Measurements from ENCODE around the gene EML5. TPM values are rescaled to one million over a fixed set of nuclear protein-coding genes. Genes with fewer than 3 reads are reported as not detected.

The EML5 gene
- total and polyA plus RNA-seq, 9 donors: 5.7 to 86.5 (median 29.5) TPM

- Histone ChIP-seq H3K9me3 (no peaks in the 10 kb centered on the region), H3K27me3 (no peaks in the 10 kb centered on the region), H3K27ac (peak overlapping the region in 1 of 2 donors; percentile 39), H3K36me3 (no peaks in the 10 kb centered on the region), H3K4me3 (no peak overlapping the region), H3K4me1 (ENCODE audit: insufficient read depth) (peaks cover 2% of the 10 kb centered on the region)
- TF ChIP-seq POLR2A (IDR thresholded peaks at IDR 0.05): no peak
- TF ChIP-seq, protein P1, sequence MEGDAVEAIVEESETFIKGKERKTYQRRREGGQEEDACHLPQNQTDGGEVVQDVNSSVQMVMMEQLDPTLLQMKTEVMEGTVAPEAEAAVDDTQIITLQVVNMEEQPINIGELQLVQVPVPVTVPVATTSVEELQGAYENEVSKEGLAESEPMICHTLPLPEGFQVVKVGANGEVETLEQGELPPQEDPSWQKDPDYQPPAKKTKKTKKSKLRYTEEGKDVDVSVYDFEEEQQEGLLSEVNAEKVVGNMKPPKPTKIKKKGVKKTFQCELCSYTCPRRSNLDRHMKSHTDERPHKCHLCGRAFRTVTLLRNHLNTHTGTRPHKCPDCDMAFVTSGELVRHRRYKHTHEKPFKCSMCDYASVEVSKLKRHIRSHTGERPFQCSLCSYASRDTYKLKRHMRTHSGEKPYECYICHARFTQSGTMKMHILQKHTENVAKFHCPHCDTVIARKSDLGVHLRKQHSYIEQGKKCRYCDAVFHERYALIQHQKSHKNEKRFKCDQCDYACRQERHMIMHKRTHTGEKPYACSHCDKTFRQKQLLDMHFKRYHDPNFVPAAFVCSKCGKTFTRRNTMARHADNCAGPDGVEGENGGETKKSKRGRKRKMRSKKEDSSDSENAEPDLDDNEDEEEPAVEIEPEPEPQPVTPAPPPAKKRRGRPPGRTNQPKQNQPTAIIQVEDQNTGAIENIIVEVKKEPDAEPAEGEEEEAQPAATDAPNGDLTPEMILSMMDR (IDR thresholded peaks at IDR 0.05): no peak
- TF ChIP-seq EP300 (IDR thresholded peaks at IDR 0.05): no peak
- DNase-seq: no peak
- 16 to 52% (median 23%) methylated on average over 1 of the region's 1 CpG for WGBS, 3 donors
- intact Hi-C loops (cut with DNase I): no loop called here
Observed at GRCh38 chr14:88749139-88749538, 43.6 kb downstream of the EML5 start.

- no peaks in the 10 kb centered on the region for H3K9me3 ChIP-seq
- no peak overlapping the region for H3K4me3 ChIP-seq
- WGBS, 3 donors: 88 to 100% (median 96%) methylated on average over 1 of the region's 1 CpG
- no peaks in the 10 kb centered on the region for H3K36me3 ChIP-seq
- peak overlapping the region in 1 of 2 donors; percentile 44 for H3K27ac ChIP-seq
- no peak for DNase-seq
- peaks cover 2% of the 10 kb centered on the region for H3K4me1 ChIP-seq (ENCODE audit: insufficient read depth)
- H3K27me3 ChIP-seq: no peaks in the 10 kb centered on the region
- no peak for TF ChIP-seq POLR2A (IDR thresholded peaks at IDR 0.05)
- TF ChIP-seq EP300 (IDR thresholded peaks at IDR 0.05): no peak
- TF ChIP-seq, protein P1 (IDR thresholded peaks at IDR 0.05): no peak
- intact Hi-C loops (cut with DNase I): no loop called here
Observed at GRCh38 chr14:88748288-88748687, 44.5 kb downstream of the EML5 start.

DNA sequence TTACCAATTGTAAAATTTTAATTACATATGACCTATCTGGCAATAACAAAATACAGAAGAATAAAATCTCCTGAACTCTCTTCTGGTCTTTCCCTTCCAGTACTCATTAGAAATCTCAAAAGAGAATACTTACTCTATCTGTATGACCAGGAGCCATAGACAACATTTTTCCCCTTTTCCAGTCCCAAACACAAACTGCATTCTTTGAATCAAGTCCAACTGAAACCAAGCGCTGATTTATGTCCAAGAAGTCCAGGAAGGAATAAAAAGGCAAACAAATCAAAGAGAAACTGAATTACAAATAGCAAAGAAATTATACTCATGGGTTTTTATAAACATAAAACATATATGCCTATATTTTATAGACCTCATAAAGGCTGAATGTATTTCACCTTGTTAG is 46.7 kb downstream of the EML5 start:
- WGBS, 3 donors: 3 to 25% (median 11%) methylated on average over 1 of the region's 1 CpG

DNA sequence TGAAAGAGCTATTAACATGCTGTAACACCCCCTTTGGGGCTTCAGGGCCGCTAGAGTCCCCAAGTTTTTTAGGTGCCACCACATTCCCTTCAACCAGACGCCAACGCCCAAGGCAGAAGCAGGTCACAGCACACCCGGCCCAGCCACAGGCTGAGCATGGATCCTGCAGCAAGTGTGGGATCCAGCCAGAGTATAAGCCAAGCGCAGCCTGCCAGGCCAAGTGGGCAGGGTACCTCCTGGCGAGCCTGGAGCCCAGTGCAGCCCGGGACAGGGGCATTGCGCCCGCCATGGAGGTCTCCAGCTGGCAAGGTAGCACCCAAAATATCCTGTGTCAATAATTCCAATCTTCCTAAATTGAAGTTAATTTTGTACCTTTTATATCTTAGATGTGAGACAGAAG is 55.5 kb downstream of the EML5 start:
- WGBS, 3 donors: 94 to 97% (median 95%) methylated on average over 9 of the region's 9 CpGs

More for the DNA sequence above, 46.7 kb downstream of the EML5 start:
- H3K4me3 ChIP-seq: no peak overlapping the region
- no peaks in the 10 kb centered on the region for H3K27me3 ChIP-seq
- H3K36me3 ChIP-seq: no peaks in the 10 kb centered on the region
- intact Hi-C loops (cut with DNase I): no loop called here
- peaks cover 2% of the 10 kb centered on the region for H3K4me1 ChIP-seq (ENCODE audit: insufficient read depth)
- H3K9me3 ChIP-seq: no peaks in the 10 kb centered on the region
- no peak for DNase-seq
- peak overlapping the region in 1 of 2 donors; percentile 10 for H3K27ac ChIP-seq
- TF ChIP-seq POLR2A (IDR thresholded peaks at IDR 0.05) (no peak), EP300 (IDR thresholded peaks at IDR 0.05) (no peak)
- TF ChIP-seq, protein P1 (IDR thresholded peaks at IDR 0.05): no peak

More for the DNA sequence above, 55.5 kb downstream of the EML5 start:
- Histone ChIP-seq H3K27ac (no peak overlapping the region), H3K9me3 (no peaks in the 10 kb centered on the region), H3K27me3 (no peaks in the 10 kb centered on the region), H3K4me3 (no peak overlapping the region), H3K36me3 (no peaks in the 10 kb centered on the region), H3K4me1 (ENCODE audit: insufficient read depth) (no peaks in the 10 kb centered on the region)
- DNase-seq: no peak
- TF ChIP-seq, protein P1 (IDR thresholded peaks at IDR 0.05): no peak
- TF ChIP-seq EP300 (IDR thresholded peaks at IDR 0.05): no peak
- intact Hi-C loops (cut with DNase I): no loop called here
